Tibial artery (tissue), 4 donors: ENCODE measurements around the gene TRIM58.

Experiments used
- DNase-seq, 2 donors: peaks; one replicate each; pipeline ENCODE4 v3.0.0-alpha.2; 2019
- H3K27ac ChIP-seq, 2 donors: fragments of 200-600 bp; sonication (generic) in 1 of 2; 1 replicate in 1 of 2; 2 replicates in 1 of 2; pipeline ENCODE4 v1.5.1; 2018 to 2019; ENCODE audit warnings: mild to moderate bottlenecking in 1 of 2
- H3K27me3 ChIP-seq, 2 donors: fragments of 200-600 bp; sonication (generic) in 1 of 2; one replicate each; pipeline versions ENCODE4 v1.5.1 to v1.6.0; 2016 to 2019
- H3K36me3 ChIP-seq, 3 donors: fragments of 200-600 bp; sonication (generic) in 2 of 3; one replicate each; pipeline ENCODE4 v1.5.1; 2016 to 2019; ENCODE audit warnings: mild to moderate bottlenecking in 2 of 3
- H3K4me1 ChIP-seq, 4 donors: fragments of 200-600 bp; sonication (generic) in 2 of 4; 1 replicate in 3 of 4; 2 replicates in 1 of 4; pipeline ENCODE4 v1.5.1; 2016 to 2019
- H3K4me3 ChIP-seq, 2 donors: fragments of 200-600 bp; sonication (generic) in 1 of 2; 1 replicate in 1 of 2; 2 replicates in 1 of 2; pipeline ENCODE4 v1.5.1; 2018 to 2019; ENCODE audit warnings: mild to moderate bottlenecking in 2 of 2
- H3K9me3 ChIP-seq, 3 donors: fragments of 200-600 bp; sonication (generic) in 1 of 3; one replicate each; pipeline ENCODE4 v1.5.1; 2016 to 2019
- CTCF ChIP-seq, 2 experiments: fragments of 200-600 bp in 1 of 2; fragments of 450-650 bp in 1 of 2; IDR thresholded peaks; one replicate each; pipeline ENCODE4 v1.5.1; 2017 to 2019; ENCODE audit warnings: antibody characterized with exemption in 2 of 2, mild to moderate bottlenecking in 1 of 2, moderate library complexity in 1 of 2
- intact Hi-C: fragments of 100-400 bp; cut with DNase I; formaldehyde crosslinking; loops from one replicate; pipeline ENCODE4 v1.15.0; 2023; ENCODE audit warnings: low total_unique reads

Gene TRIM58

GRCh38 chr1:247855911-247856310 lies 1.1 kb upstream of the TRIM58 start:
- no peak for DNase-seq
- intact Hi-C loops, result no loop called here
- H3K27me3 ChIP-seq, result peaks cover 0 to 18% of the 10 kb centered on the region in 2 donors

GRCh38 chr1:247857985-247858619 lies 1.1 kb downstream of the TRIM58 start:
- intact Hi-C loops, result no loop called here
- Histone ChIP-seq H3K4me3 (no peak overlapping the region), H3K27ac (no peak overlapping the region), H3K4me1 (peaks cover 0 to 11% (median 0%) of the 10 kb centered on the region in 4 donors), H3K36me3 (no peaks in the 10 kb centered on the region), H3K9me3 (no peaks in the 10 kb centered on the region), H3K27me3 (peaks cover 0 to 18% of the 10 kb centered on the region in 2 donors)
- no peak for TF ChIP-seq CTCF (IDR thresholded peaks at IDR 0.05)
- no peak for DNase-seq

More at GRCh38 chr1:247855911-247856310, 1.1 kb upstream of the TRIM58 start:
- Histone ChIP-seq H3K4me3 (no peak overlapping the region), H3K36me3 (no peaks in the 10 kb centered on the region), H3K27ac (no peak overlapping the region), H3K9me3 (no peaks in the 10 kb centered on the region), H3K4me1 (peaks cover 0 to 11% (median 0%) of the 10 kb centered on the region in 4 donors)
- no peak for TF ChIP-seq CTCF (IDR thresholded peaks at IDR 0.05)

GRCh38 chr1:247862756-247863155 lies 5.8 kb downstream of the TRIM58 start:
- H3K27me3 ChIP-seq, result peaks cover 0 to 4% of the 10 kb centered on the region in 2 donors
- H3K9me3 ChIP-seq, result no peaks in the 10 kb centered on the region
- intact Hi-C loops, result no loop called here
- no peak overlapping the region for H3K27ac ChIP-seq
- TF ChIP-seq CTCF (IDR thresholded peaks at IDR 0.05), result no peak
- DNase-seq, result no peak
- peaks cover 0 to under 1% (median 0%) of the 10 kb centered on the region in 4 donors for H3K4me1 ChIP-seq
- H3K4me3 ChIP-seq, result no peak overlapping the region
- no peaks in the 10 kb centered on the region for H3K36me3 ChIP-seq

- DNase-seq, result no peak
- H3K27me3 ChIP-seq, result peaks cover 0 to 3% of the 10 kb centered on the region in 2 donors
- H3K9me3 ChIP-seq, result no peaks in the 10 kb centered on the region
- no peak overlapping the region for H3K27ac ChIP-seq
- H3K36me3 ChIP-seq, result peaks cover 0 to 15% (median 0%) of the 10 kb centered on the region in 3 donors
- no peak for TF ChIP-seq CTCF (IDR thresholded peaks at IDR 0.05)
- no peaks in the 10 kb centered on the region for H3K4me1 ChIP-seq
- H3K4me3 ChIP-seq, result no peak overlapping the region
- intact Hi-C loops, result no loop called here
Observed at GRCh38 chr1:247864644-247865043, 7.7 kb downstream of the TRIM58 start.

- no peak for TF ChIP-seq CTCF (IDR thresholded peaks at IDR 0.05)
- intact Hi-C loops, result no loop called here
- no peaks in the 10 kb centered on the region for H3K4me1 ChIP-seq
- no peak overlapping the region for H3K4me3 ChIP-seq
- peaks cover 0 to 22% (median 0%) of the 10 kb centered on the region in 3 donors for H3K36me3 ChIP-seq
- no peak for DNase-seq
- H3K27ac ChIP-seq, result no peak overlapping the region
- H3K27me3 ChIP-seq, result peaks cover 0 to under 1% of the 10 kb centered on the region in 2 donors
- H3K9me3 ChIP-seq, result no peaks in the 10 kb centered on the region
Observed at GRCh38 chr1:247865416-247865815, 8.4 kb downstream of the TRIM58 start.
